ENCODE measurements around the gene MT1HL1.
"Not testable (repeated sequence)": the region's sequence is repeated elsewhere in the genome, so short reads cannot be mapped to it uniquely, and the experiment has no call there.

MT1HL1 gene

DNA sequence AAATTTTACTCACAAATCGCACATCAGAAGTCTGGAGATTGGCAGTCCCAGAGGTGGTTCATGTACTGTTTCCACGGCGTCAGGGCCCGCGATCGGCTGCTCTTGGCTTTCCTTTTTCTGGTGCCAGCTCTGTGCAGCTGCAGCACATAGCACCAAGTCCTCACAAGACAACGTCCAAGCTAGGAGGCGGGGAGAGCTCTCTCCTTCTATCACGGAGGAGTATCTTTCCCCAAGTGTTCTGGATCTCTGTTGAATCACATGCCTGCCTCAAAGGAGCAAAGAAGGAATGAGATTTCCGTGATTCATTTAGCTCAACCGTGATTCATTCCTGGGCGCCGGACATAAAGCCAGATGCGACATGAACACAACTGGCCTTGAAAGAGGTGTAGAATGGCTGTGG, 25.5 kb downstream of the MT1HL1 start:
- no peak overlapping the region for H3K9ac ChIP-seq (ENCODE audit: low read length)
- no peaks in the 10 kb centered on the region for H3K4me1 ChIP-seq (ENCODE audit: control insufficient read depth, insufficient read depth, low read length)
- H3K4me3 ChIP-seq (ENCODE audit: low read depth, low read length), result no peak overlapping the region
- H3K36me3 ChIP-seq (ENCODE audit: control insufficient read depth, insufficient read depth, low read length), result no peaks in the 10 kb centered on the region
- H3K9me3 ChIP-seq (ENCODE audit: control insufficient read depth, insufficient read depth, low read depth, low read length), result no peaks in the 10 kb centered on the region
- no peak overlapping the region for H3K27ac ChIP-seq (ENCODE audit: low read depth, low read length)
- H3K27me3 ChIP-seq (ENCODE audit: control insufficient read depth, insufficient read depth, low read length), result no peaks in the 10 kb centered on the region

DNA sequence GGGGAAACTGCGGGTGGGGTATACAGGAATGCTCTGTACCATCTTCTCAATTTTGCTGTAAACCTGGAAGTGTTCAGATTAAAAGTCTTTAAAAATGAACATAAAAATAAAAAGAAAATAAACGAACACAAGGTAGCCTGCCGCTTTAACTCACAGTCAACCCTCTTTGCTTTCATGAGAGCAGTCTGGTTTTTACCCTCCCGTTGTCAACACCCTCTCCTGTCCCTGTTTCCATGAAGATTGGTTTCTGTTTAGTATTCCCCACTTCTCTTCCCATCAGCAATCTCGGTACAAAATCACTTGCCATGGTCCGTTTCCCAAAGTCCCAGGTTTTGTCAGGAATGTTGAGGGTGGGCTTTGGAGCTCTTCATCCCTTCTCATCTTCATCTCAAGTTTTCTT, 28.8 kb downstream of the MT1HL1 start:
- no peaks in the 10 kb centered on the region for H3K9me3 ChIP-seq (ENCODE audit: control insufficient read depth, insufficient read depth, low read depth, low read length)
- no peaks in the 10 kb centered on the region for H3K27me3 ChIP-seq (ENCODE audit: control insufficient read depth, insufficient read depth, low read length)
- H3K4me1 ChIP-seq (ENCODE audit: control insufficient read depth, insufficient read depth, low read length), result no peaks in the 10 kb centered on the region
- H3K27ac ChIP-seq (ENCODE audit: low read depth, low read length), result no peak overlapping the region
- no peaks in the 10 kb centered on the region for H3K36me3 ChIP-seq (ENCODE audit: control insufficient read depth, insufficient read depth, low read length)
- H3K9ac ChIP-seq (ENCODE audit: low read length), result no peak overlapping the region
- no peak overlapping the region for H3K4me3 ChIP-seq (ENCODE audit: low read depth, low read length)

DNA sequence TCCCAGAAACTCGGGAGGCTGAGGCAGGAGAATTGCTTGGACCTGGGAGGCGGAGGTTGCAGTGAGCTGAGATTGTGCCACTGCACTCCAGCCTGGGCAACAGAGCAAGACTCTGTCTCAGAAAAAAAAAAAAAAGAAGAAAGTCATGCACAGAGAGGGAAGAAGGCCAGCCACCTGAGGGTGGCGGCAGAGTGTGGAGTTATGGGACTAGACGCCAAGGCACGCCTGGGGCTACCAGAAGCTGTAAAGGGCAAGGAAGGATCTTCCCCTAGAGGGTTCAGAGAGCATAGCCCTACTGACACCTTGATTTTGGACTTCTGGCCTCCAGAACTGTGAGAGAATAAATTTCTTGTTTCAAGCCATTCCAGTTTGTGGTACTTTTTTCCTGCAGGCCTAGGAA, 30.2 kb downstream of the MT1HL1 start:
- not testable (repeated sequence) for H3K9ac ChIP-seq (ENCODE audit: low read length); H3K36me3 ChIP-seq (ENCODE audit: control insufficient read depth, insufficient read depth, low read length); H3K27me3 ChIP-seq (ENCODE audit: control insufficient read depth, insufficient read depth, low read length); H3K4me1 ChIP-seq (ENCODE audit: control insufficient read depth, insufficient read depth, low read length); H3K9me3 ChIP-seq (ENCODE audit: control insufficient read depth, insufficient read depth, low read depth, low read length); H3K4me3 ChIP-seq (ENCODE audit: low read depth, low read length); H3K27ac ChIP-seq (ENCODE audit: low read depth, low read length)

GRCh38 chr1:236966636-236967035, 37.6 kb downstream of the MT1HL1 start:
- no peak overlapping the region for H3K27ac ChIP-seq (ENCODE audit: low read depth, low read length)
- no peak overlapping the region for H3K9ac ChIP-seq (ENCODE audit: low read length)
- no peaks in the 10 kb centered on the region for H3K4me1 ChIP-seq (ENCODE audit: control insufficient read depth, insufficient read depth, low read length)
- H3K36me3 ChIP-seq (ENCODE audit: control insufficient read depth, insufficient read depth, low read length), result no peaks in the 10 kb centered on the region
- no peaks in the 10 kb centered on the region for H3K27me3 ChIP-seq (ENCODE audit: control insufficient read depth, insufficient read depth, low read length)
- H3K9me3 ChIP-seq (ENCODE audit: control insufficient read depth, insufficient read depth, low read depth, low read length), result peaks cover 15% of the 10 kb centered on the region
- H3K4me3 ChIP-seq (ENCODE audit: low read depth, low read length), result no peak overlapping the region

DNA sequence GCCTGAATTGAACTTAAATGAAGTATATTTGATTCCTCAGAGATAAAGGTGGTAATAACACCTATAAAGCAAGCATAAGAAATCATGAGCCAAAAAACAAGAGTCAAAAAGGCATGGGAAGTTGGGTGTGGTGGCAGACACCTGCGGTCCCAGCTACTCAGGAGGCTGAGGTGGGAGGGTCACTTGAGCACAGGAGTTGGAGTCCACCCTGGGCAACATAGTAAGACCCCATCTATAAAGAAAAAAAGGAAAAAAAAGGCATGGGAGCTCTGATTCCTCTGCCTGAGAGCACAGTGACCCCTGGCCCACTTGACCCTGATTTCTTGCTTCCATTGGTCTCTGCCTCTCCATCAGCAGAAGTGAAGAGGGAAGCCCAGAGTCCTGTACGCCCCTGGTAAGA, 40.3 kb downstream of the MT1HL1 start:
- Histone ChIP-seq H3K9ac (ENCODE audit: low read length) (no peak overlapping the region), H3K27me3 (ENCODE audit: control insufficient read depth, insufficient read depth, low read length) (no peaks in the 10 kb centered on the region), H3K4me1 (ENCODE audit: control insufficient read depth, insufficient read depth, low read length) (no peaks in the 10 kb centered on the region), H3K4me3 (ENCODE audit: low read depth, low read length) (no peak overlapping the region), H3K36me3 (ENCODE audit: control insufficient read depth, insufficient read depth, low read length) (no peaks in the 10 kb centered on the region), H3K27ac (ENCODE audit: low read depth, low read length) (no peak overlapping the region), H3K9me3 (ENCODE audit: control insufficient read depth, insufficient read depth, low read depth, low read length) (peaks cover 17% of the 10 kb centered on the region)

DNA sequence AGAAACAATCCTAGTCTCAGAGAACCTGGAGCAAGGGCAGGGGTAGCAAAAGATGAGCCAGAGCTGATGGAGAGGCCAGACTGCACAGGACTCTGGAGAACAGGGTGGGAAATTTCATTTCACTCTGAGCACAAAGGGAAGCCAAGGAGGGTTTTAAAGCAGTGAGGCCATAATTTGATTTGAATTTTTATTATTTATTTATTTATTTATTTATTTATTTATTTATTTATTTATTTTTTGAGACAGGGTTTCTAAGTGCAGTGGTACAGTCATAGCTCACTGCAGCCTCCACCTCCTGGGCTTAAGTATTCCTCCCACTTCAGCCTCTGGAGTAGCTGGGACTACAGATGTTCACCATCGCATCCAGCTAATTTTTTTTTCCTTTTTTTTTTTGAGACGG, 45.1 kb downstream of the MT1HL1 start:
- no peak overlapping the region for H3K4me3 ChIP-seq (ENCODE audit: low read depth, low read length)
- peaks cover 17% of the 10 kb centered on the region for H3K9me3 ChIP-seq (ENCODE audit: control insufficient read depth, insufficient read depth, low read depth, low read length)
- H3K9ac ChIP-seq (ENCODE audit: low read length), result no peak overlapping the region
- no peaks in the 10 kb centered on the region for H3K36me3 ChIP-seq (ENCODE audit: control insufficient read depth, insufficient read depth, low read length)
- H3K27ac ChIP-seq (ENCODE audit: low read depth, low read length), result no peak overlapping the region
- H3K27me3 ChIP-seq (ENCODE audit: control insufficient read depth, insufficient read depth, low read length), result no peaks in the 10 kb centered on the region
- H3K4me1 ChIP-seq (ENCODE audit: control insufficient read depth, insufficient read depth, low read length), result no peaks in the 10 kb centered on the region

GRCh38 chr1:236957235-236957634, 47.0 kb downstream of the MT1HL1 start:
- peaks cover 12% of the 10 kb centered on the region for H3K4me1 ChIP-seq (ENCODE audit: control insufficient read depth, insufficient read depth, low read length)
- no peak overlapping the region for H3K4me3 ChIP-seq (ENCODE audit: low read depth, low read length)
- no peak overlapping the region for H3K9ac ChIP-seq (ENCODE audit: low read length)
- no peaks in the 10 kb centered on the region for H3K36me3 ChIP-seq (ENCODE audit: control insufficient read depth, insufficient read depth, low read length)
- H3K27me3 ChIP-seq (ENCODE audit: control insufficient read depth, insufficient read depth, low read length), result no peaks in the 10 kb centered on the region
- no peak overlapping the region for H3K27ac ChIP-seq (ENCODE audit: low read depth, low read length)
- H3K9me3 ChIP-seq (ENCODE audit: control insufficient read depth, insufficient read depth, low read depth, low read length), result peaks cover 8% of the 10 kb centered on the region
